Effector CD8-positive, alpha-beta T cell (primary cell): ENCODE data around the gene TRIM9.

Experiments
- DNase-seq: peaks from one replicate; lab custom pipeline; 2025; lab: John Stamatoyannopoulos, UW
- total RNA-seq, 4 experiments: gene quantifications; one replicate each; lab custom pipeline; 2026; lab: John Stamatoyannopoulos, UW

The TRIM9 gene
- total RNA-seq = 0.97 to 2.6 (median 1.4) reads per million in 4 experiments

- DNase-seq = peak; percentile 90
These were observed at the start of gene TRIM9 for GRCh38 chr14:51094901-51095853. Gene TRIM9, minus strand, starts transcription at chr14:51095105. Its CDS starts 166 bp downstream, at chr14:51094939.

GRCh38 chr14:51140856-51141255 lies 46.0 kb upstream of the TRIM9 start:
- DNase-seq = no peak

- no peak for DNase-seq
These were observed 45.4 kb upstream of the TRIM9 start for GRCh38 chr14:51140338-51140737.

GRCh38 chr14:51139121-51139681 lies 44.3 kb upstream of the TRIM9 start:
- DNase-seq = no peak

- no peak for DNase-seq
These were observed 43.6 kb upstream of the TRIM9 start for GRCh38 chr14:51138404-51139103.

- DNase-seq = no peak
These were observed 36.6 kb upstream of the TRIM9 start for GRCh38 chr14:51131516-51131915.

GRCh38 chr14:51129130-51129529 lies 34.2 kb upstream of the TRIM9 start:
- no peak for DNase-seq

- no peak for DNase-seq
These were observed 29.1 kb upstream of the TRIM9 start for GRCh38 chr14:51124029-51124428.

- DNase-seq = no peak
These were observed 26.2 kb upstream of the TRIM9 start for GRCh38 chr14:51121096-51121495.

GRCh38 chr14:51119411-51120051 lies 24.6 kb upstream of the TRIM9 start:
- DNase-seq = no peak

- no peak for DNase-seq
These were observed 24.1 kb upstream of the TRIM9 start for GRCh38 chr14:51118993-51119392.

GRCh38 chr14:51117593-51117992 lies 22.7 kb upstream of the TRIM9 start:
- no peak for DNase-seq

- no peak for DNase-seq
These were observed 21.8 kb upstream of the TRIM9 start for GRCh38 chr14:51116682-51117081.

- DNase-seq = no peak
These were observed 14.7 kb upstream of the TRIM9 start for GRCh38 chr14:51109651-51110050.

- no peak for DNase-seq
These were observed 12.9 kb upstream of the TRIM9 start for GRCh38 chr14:51107801-51108200.

GRCh38 chr14:51104467-51104866 lies 9.6 kb upstream of the TRIM9 start:
- no peak for DNase-seq

- DNase-seq = no peak
These were observed 2.4 kb upstream of the TRIM9 start for GRCh38 chr14:51097287-51097686.

GRCh38 chr14:51096870-51097269 lies 2.0 kb upstream of the TRIM9 start:
- no peak for DNase-seq

GRCh38 chr14:51095854-51096823 lies 1.2 kb upstream of the TRIM9 start:
- no peak for DNase-seq

GRCh38 chr14:51094282-51094821 lies 553 bp downstream of the TRIM9 start:
- no peak for DNase-seq
